WTC11 (cell line): Measurements from ENCODE around the gene MYO16.

ENCODE experiments used
- CREB1 ChIP-seq: sonication (generic); formaldehyde crosslinking; IDR thresholded peaks from 2 replicates; pipeline ENCODE4 v1.8.0; 2023; ENCODE audit warnings: mild to moderate bottlenecking, missing genetic modification reagents
- E2F4 ChIP-seq: sonication (generic); formaldehyde crosslinking; IDR thresholded peaks from 2 replicates; pipeline ENCODE4 v1.8.1; 2022; ENCODE audit warnings: low read depth, mild to moderate bottlenecking, moderate library complexity, missing genetic modification reagents, borderline replicate concordance
- FOXK1 ChIP-seq: sonication (generic); formaldehyde crosslinking; IDR thresholded peaks from 2 replicates; pipeline ENCODE4 v1.8.0; 2022; ENCODE audit warnings: mild to moderate bottlenecking, moderate library complexity, missing genetic modification reagents
- NR2C2 ChIP-seq: sonication (generic); formaldehyde crosslinking; IDR thresholded peaks from 2 replicates; pipeline ENCODE4 v1.8.0; 2022; ENCODE audit warnings: mild to moderate bottlenecking, missing genetic modification reagents
- SP1 ChIP-seq: sonication (generic); formaldehyde crosslinking; conservative IDR thresholded peaks from 2 replicates; pipeline ENCODE4 v1.8.1; 2022; ENCODE audit warnings: missing genetic modification reagents
- ZNF317 ChIP-seq: sonication (generic); formaldehyde crosslinking; IDR thresholded peaks from 2 replicates; pipeline ENCODE4 v1.8.1; 2023; ENCODE audit warnings: low read depth, mild to moderate bottlenecking, moderate library complexity, missing genetic modification reagents, borderline replicate concordance
- TF ChIP-seq, protein P1 (sequence below): sonication (generic); formaldehyde crosslinking; IDR thresholded peaks from 2 replicates; pipeline ENCODE4 v1.8.0; 2022; ENCODE audit warnings: mild to moderate bottlenecking, missing genetic modification reagents
- TF ChIP-seq, protein P2 (sequence below): fragments of 200-600 bp; IDR thresholded peaks from 2 replicates; pipeline ENCODE4 v1.8.0; 2022; ENCODE audit warnings: antibody characterized with exemption

DNA sequence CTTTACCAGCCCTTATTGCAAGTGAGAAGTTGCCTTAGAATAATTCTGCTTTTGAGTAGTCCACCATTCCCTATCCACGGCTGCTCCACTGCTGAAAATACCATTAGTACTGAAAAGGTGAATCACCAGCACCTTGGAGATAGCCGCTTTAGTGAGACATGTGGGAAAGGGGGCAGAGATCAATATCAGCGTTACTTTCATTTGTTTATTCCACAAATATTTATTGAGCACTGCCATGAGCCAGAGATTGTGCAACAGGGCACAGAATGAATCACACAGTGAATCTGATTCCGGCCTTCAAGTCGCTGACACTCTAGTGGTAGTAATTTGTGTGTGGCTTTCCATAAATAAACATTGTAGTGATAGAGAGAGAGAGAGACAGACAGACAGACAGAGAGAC is 31.5 kb upstream of the MYO16 start:
- TF ChIP-seq, protein P1, sequence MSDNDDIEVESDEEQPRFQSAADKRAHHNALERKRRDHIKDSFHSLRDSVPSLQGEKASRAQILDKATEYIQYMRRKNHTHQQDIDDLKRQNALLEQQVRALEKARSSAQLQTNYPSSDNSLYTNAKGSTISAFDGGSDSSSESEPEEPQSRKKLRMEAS (CRISPR knock-in tag): no peak
- TF ChIP-seq CREB1 (CRISPR knock-in tag) (no peak), ZNF317 (CRISPR knock-in tag) (no peak), SP1 (CRISPR knock-in tag) (no peak), FOXK1 (CRISPR knock-in tag) (no peak), E2F4 (CRISPR knock-in tag) (no peak), NR2C2 (CRISPR knock-in tag) (no peak)
- TF ChIP-seq, protein P2, sequence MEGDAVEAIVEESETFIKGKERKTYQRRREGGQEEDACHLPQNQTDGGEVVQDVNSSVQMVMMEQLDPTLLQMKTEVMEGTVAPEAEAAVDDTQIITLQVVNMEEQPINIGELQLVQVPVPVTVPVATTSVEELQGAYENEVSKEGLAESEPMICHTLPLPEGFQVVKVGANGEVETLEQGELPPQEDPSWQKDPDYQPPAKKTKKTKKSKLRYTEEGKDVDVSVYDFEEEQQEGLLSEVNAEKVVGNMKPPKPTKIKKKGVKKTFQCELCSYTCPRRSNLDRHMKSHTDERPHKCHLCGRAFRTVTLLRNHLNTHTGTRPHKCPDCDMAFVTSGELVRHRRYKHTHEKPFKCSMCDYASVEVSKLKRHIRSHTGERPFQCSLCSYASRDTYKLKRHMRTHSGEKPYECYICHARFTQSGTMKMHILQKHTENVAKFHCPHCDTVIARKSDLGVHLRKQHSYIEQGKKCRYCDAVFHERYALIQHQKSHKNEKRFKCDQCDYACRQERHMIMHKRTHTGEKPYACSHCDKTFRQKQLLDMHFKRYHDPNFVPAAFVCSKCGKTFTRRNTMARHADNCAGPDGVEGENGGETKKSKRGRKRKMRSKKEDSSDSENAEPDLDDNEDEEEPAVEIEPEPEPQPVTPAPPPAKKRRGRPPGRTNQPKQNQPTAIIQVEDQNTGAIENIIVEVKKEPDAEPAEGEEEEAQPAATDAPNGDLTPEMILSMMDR: no peak
